Tibial nerve (tissue), 3 donors: ENCODE measurements around the gene PTDSS2.

Experiments
- CTCF ChIP-seq, 5 experiments: fragments of 200-600 bp in 3 of 5; fragments of 450-650 bp in 2 of 5; sonication (generic) in 3 of 5; IDR thresholded peaks; one replicate each; pipeline ENCODE4 v1.5.1; 2016 to 2019; ENCODE audit warnings: antibody characterized with exemption in 5 of 5, mild to moderate bottlenecking in 3 of 5, moderate library complexity in 2 of 5
- POLR2A ChIP-seq, 2 donors: fragments of 450-650 bp; IDR thresholded peaks; one replicate each; pipeline ENCODE4 v1.6.1; 2017; ENCODE audit warnings: antibody characterized with exemption in 2 of 2, mild to moderate bottlenecking in 2 of 2, moderate library complexity in 2 of 2

- TF ChIP-seq POLR2A (IDR thresholded peaks at IDR 0.05) (peak; percentile 85 to 86), CTCF (IDR thresholded peaks at IDR 0.05) (peak in 2 of 5 experiments; percentile 26 to 59)
Observed at GRCh38 chr11:449889-450808, at the start of gene PTDSS2.
